ENCODE data around the gene STAT6. TPM values are rescaled to one million over a fixed set of nuclear protein-coding genes. Genes with fewer than 3 reads are reported as not detected.

Gene STAT6
- total and polyA plus RNA-seq, 10 of the 15 experiments (the other 5 are each of a cell fraction or from before 2014, with no cell fraction given) = 14.2 to 176 (median 89.6) TPM

GRCh38 chr12:57066245-57066644 lies 44.9 kb downstream of the STAT6 start (continued):
- TF ChIP-seq ZNF274 (IDR thresholded peaks at IDR 0.05; ENCODE audit: insufficient read depth, insufficient read length) = no peak
- TF ChIP-seq SIX5 (IDR thresholded peaks at IDR 0.05; ENCODE audit: low read depth, low read length, severe bottlenecking) = no peak
- no peak for TF ChIP-seq IKZF2 (IDR thresholded peaks at IDR 0.05)
- no peak for TF ChIP-seq KDM1A (IDR thresholded peaks at IDR 0.05; ENCODE audit: borderline replicate concordance)

DNA sequence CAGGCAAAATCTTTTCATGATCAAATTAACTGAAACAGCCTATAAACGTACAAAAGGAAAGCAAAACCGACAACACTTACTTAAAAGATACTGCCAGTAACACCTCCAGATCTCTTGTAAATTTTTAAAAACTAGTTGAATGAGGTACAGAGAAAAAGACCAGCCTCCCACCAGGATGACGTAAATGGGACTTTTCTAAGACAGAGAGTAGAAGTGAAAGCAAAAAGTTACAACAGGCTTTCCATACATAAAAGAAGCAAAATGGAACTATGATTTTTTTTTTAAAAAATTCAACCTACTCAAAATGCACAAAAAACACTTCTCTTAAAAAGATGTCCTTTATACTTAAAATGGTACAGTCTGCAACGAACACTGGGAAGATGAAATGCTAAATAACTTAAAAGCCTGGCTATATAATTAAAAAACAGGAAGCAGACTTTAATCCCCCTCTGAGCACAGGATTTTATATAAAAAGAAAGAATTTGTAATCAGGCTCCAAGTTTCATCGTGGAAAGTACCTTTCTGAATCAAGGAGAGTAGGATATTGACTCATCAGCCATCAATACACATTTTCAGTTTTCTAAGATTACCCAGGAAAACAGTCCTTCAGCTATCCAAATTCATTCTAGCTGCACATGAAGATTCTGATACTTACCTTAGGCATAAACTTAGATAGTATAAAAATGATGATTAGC lies 47.0 kb downstream of the STAT6 start:
- Histone ChIP-seq H3K27me3 (replicated peaks in 1 of 2; ENCODE audit: control insufficient read depth in 2 of 2, insufficient read depth in 2 of 2, low read length in 1 of 2) (no peaks in the 10 kb centered on the region), H3K36me3 (ENCODE audit: control insufficient read depth in 2 of 2, insufficient read depth in 2 of 2, low read length in 1 of 2) (peaks cover 0 to 26% of the 10 kb centered on the region in 2 experiments; a peak in 2 of 4 replicates), H3K4me1 (ENCODE audit: control insufficient read depth, insufficient read depth, low read length) (peaks cover 10% of the 10 kb centered on the region), H3K79me2 (ENCODE audit: control insufficient read depth, insufficient read depth, low read length) (peaks cover 3% of the 10 kb centered on the region; the same call in 1 of the 2 replicates), H2AFZ (ENCODE audit: control insufficient read depth, low read depth, low read length) (peak overlapping the region; percentile 13; the same call in 1 of the 2 replicates), H3K9me3 (replicated peaks; ENCODE audit: control insufficient read depth, insufficient read depth, low read length) (no peaks in the 10 kb centered on the region; the same call in 2 of the 3 replicates), H3K4me2 (ENCODE audit: control insufficient read depth, insufficient read depth) (peak overlapping the region; percentile 28), H3K27ac (ENCODE audit: control insufficient read depth, insufficient read depth) (peak overlapping the region; percentile 59), H3K4me3 (peak overlapping the region; percentile 48; the same call in 1 of the 2 replicates), H3K9ac (ENCODE audit: control insufficient read depth, insufficient read depth, low read length) (peak overlapping the region; percentile 5), H4K20me1 (ENCODE audit: control insufficient read depth, insufficient read depth) (no peaks in the 10 kb centered on the region)
- no TSS peak for BruUV-seq (replicated peaks)
- in situ Hi-C loops (cut with MboI) = no loop called here
- peak; percentile 47 for FAIRE-seq
- peak; percentile 69 for DNase-seq (ENCODE audit: low read depth, low spot score)
- ChIA-PET SMC1A (ENCODE audit: uncharacterized antibody, unreplicated experiment) (interaction anchor here (1.0 to 6.1 kb wide), 7 partner anchors 9 to 119 kb away, joined by 3 to 68 read pairs (median 11); partner anchors contain the start of genes NEMP1 and STAT6), RAD21 (ENCODE audit: unreplicated experiment) (interaction anchor here (0.6 to 5.2 kb wide), 6 partner anchors 13 to 118 kb away, joined by 3 to 77 read pairs (median 8); partner anchors contain the start of genes NEMP1 and STAT6), CTCF (interaction anchor here (0.7 to 17.6 kb wide), 13 partner anchors 9 to 165 kb away, joined by 3 to 458 read pairs (median 4); partner anchors contain the start of genes SHMT2, STAT6 and ZBTB39), POLR2A (interaction anchor here (2.5 to 3.7 kb wide), 2 partner anchors 14 to 47 kb away, joined by 18 to 29 read pairs; partner anchors contain the start of genes NEMP1 and STAT6)
- 6% methylated on average over 5 of the region's 5 CpGs for WGBS (ENCODE audit: insufficient coverage, insufficient replicate concordance, low lambda C conversion rate, missing lambda C conversion rate)
- intact Hi-C loops (cut with micrococcal nuclease; ENCODE audit: unreplicated experiment) = loop anchor here (5.0 kb wide), 2 partner anchors 312 to 377 kb away; partner anchors contain the start of genes PRIM1 and PTGES3
- ATAC-seq = peak; percentile 96
- TF ChIP-seq, protein P1, sequence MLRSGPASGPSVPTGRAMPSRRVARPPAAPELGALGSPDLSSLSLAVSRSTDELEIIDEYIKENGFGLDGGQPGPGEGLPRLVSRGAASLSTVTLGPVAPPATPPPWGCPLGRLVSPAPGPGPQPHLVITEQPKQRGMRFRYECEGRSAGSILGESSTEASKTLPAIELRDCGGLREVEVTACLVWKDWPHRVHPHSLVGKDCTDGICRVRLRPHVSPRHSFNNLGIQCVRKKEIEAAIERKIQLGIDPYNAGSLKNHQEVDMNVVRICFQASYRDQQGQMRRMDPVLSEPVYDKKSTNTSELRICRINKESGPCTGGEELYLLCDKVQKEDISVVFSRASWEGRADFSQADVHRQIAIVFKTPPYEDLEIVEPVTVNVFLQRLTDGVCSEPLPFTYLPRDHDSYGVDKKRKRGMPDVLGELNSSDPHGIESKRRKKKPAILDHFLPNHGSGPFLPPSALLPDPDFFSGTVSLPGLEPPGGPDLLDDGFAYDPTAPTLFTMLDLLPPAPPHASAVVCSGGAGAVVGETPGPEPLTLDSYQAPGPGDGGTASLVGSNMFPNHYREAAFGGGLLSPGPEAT (IDR thresholded peaks at IDR 0.05; ENCODE audit: low read depth) = peak; percentile 79
- TF ChIP-seq NFIC (IDR thresholded peaks at IDR 0.05; ENCODE audit: low read depth, low read length) (peak; percentile 43; the same call in 1 of the 2 replicates), ATF7 (IDR thresholded peaks at IDR 0.05; ENCODE audit: low read depth) (peak; percentile 98), PKNOX1 (IDR thresholded peaks at IDR 0.05) (peak; percentile 23; the same call in 1 of the 2 replicates), MEF2B (IDR thresholded peaks at IDR 0.05; ENCODE audit: partially characterized antibody, poor library complexity, severe bottlenecking) (no peak)
- TF ChIP-seq, protein P2, sequence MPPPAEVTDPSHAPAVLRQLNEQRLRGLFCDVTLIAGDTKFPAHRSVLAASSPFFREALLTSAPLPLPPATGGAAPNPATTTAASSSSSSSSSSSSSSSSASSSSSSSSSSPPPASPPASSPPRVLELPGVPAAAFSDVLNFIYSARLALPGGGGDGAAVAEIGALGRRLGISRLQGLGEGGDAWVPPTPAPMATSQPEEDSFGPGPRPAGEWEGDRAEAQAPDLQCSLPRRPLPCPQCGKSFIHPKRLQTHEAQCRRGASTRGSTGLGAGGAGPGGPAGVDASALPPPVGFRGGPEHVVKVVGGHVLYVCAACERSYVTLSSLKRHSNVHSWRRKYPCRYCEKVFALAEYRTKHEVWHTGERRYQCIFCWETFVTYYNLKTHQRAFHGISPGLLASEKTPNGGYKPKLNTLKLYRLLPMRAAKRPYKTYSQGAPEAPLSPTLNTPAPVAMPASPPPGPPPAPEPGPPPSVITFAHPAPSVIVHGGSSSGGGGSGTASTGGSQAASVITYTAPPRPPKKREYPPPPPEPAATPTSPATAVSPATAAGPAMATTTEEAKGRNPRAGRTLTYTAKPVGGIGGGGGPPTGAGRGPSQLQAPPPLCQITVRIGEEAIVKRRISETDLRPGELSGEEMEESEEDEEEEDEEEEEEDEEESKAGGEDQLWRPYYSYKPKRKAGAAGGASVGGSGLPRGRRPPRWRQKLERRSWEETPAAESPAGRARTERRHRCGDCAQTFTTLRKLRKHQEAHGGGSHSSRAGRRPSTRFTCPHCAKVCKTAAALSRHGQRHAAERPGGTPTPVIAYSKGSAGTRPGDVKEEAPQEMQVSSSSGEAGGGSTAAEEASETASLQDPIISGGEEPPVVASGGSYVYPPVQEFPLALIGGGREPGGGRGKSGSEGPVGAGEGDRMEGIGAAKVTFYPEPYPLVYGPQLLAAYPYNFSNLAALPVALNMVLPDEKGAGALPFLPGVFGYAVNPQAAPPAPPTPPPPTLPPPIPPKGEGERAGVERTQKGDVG (CRISPR knock-in tag; IDR thresholded peaks at IDR 0.05) = no peak
